HepG2 (cell line): ENCODE measurements around the gene FRMD3. TPM values are rescaled to one million over a fixed set of nuclear protein-coding genes. Genes with fewer than 3 reads are reported as not detected.

Source experiments
- AHDC1 ChIP-seq: sonication (generic); formaldehyde crosslinking; IDR thresholded peaks from 2 replicates; pipeline ENCODE4 v1.5.1; 2020; ENCODE audit warnings: mild to moderate bottlenecking, missing genetic modification reagents, borderline replicate concordance
- ARNT2 ChIP-seq: sonication (generic); formaldehyde crosslinking; IDR thresholded peaks from 2 replicates; pipeline ENCODE4 v1.8.0; 2022; ENCODE audit warnings: mild to moderate bottlenecking, low read depth, missing genetic modification reagents, moderate library complexity
- ELF1 ChIP-seq: sonication (generic); formaldehyde crosslinking; IDR thresholded peaks from 2 replicates; pipeline ENCODE4 v1.4.0; 2020; ENCODE audit warnings: missing genetic modification reagents
- GATAD2A ChIP-seq: IDR thresholded peaks from 2 replicates; pipeline ENCODE4 v1.6.1; 2016
- HHEX ChIP-seq: IDR thresholded peaks from 2 replicates; pipeline ENCODE4 v1.6.1; 2016; ENCODE audit warnings: control low read depth
- HNF4A ChIP-seq: sonication (generic); formaldehyde crosslinking; IDR thresholded peaks from 2 replicates; pipeline ENCODE4 v1.4.0; 2020; ENCODE audit warnings: missing genetic modification reagents
- NFKBIZ ChIP-seq: IDR thresholded peaks from 2 replicates; pipeline ENCODE4 v1.6.1; 2018; ENCODE audit warnings: missing genetic modification reagents, missing compliant biosample characterization
- PHF21A ChIP-seq: sonication (generic); formaldehyde crosslinking; IDR thresholded peaks from 2 replicates; pipeline ENCODE4 v1.5.0; 2020; ENCODE audit warnings: mild to moderate bottlenecking, missing genetic modification reagents
- RXRA ChIP-seq: sonication (generic); formaldehyde crosslinking; IDR thresholded peaks from 2 replicates; pipeline ENCODE4 v1.5.1; 2020; ENCODE audit warnings: missing genetic modification reagents
- SIN3A ChIP-seq: IDR thresholded peaks from 2 replicates; pipeline ENCODE4 v1.6.1; 2011; ENCODE audit warnings: low read depth, mild to moderate bottlenecking, control low read depth, low read length, borderline replicate concordance
- SOX5 ChIP-seq: IDR thresholded peaks from 2 replicates; pipeline ENCODE4 v1.6.1; 2016; ENCODE audit warnings: borderline replicate concordance
- SOX6 ChIP-seq, 2 experiments: fragments of 450-650 bp in 1 of 2; sonication (generic) in 1 of 2; formaldehyde crosslinking in 1 of 2; IDR thresholded peaks; 2 replicates each; pipeline versions ENCODE4 v1.4.0 to v1.6.1; 2017 to 2020; ENCODE audit warnings: antibody characterized with exemption in 1 of 2, mild to moderate bottlenecking in 1 of 2, missing genetic modification reagents in 1 of 2
- TARDBP ChIP-seq: sonication (generic); formaldehyde crosslinking; IDR thresholded peaks from 2 replicates; pipeline ENCODE4 v1.8.0; 2022; ENCODE audit warnings: mild to moderate bottlenecking, missing genetic modification reagents
- ZNF292 ChIP-seq: sonication (generic); formaldehyde crosslinking; IDR thresholded peaks from 2 replicates; pipeline ENCODE4 v1.8.1; 2022; ENCODE audit warnings: mild to moderate bottlenecking, low read depth, missing genetic modification reagents, borderline replicate concordance
- ZNF350 ChIP-seq: sonication (generic); formaldehyde crosslinking; IDR thresholded peaks from 2 replicates; pipeline ENCODE4 v1.4.0; 2020; ENCODE audit warnings: mild to moderate bottlenecking, low read depth, missing genetic modification reagents, borderline replicate concordance
- ZNF720 ChIP-seq: sonication (generic); formaldehyde crosslinking; IDR thresholded peaks from 2 replicates; pipeline ENCODE4 v1.4.0; 2020; ENCODE audit warnings: missing genetic modification reagents
- ZNF761 ChIP-seq: sonication (generic); formaldehyde crosslinking; conservative IDR thresholded peaks from 2 replicates; pipeline ENCODE4 v1.4.0; 2020; ENCODE audit warnings: mild to moderate bottlenecking, missing genetic modification reagents
- polyA plus RNA-seq, 8 experiments: library from polyadenylated mRNA; depleted of rRNA in 3 of 8; stranded (reverse) in 7 of 8; unstranded in 1 of 8; fragments of >200 nt; fragmentation: Illumina TruSeq in 4 of 8; extraction: Trizol in 4 of 8; gene quantifications; 2 replicates each; pipeline versions ENCODE4 v1.2.1 to v1.2.3, GENCODE V29; 2011 to 2016; ENCODE audit warnings: low read depth in 4 of 8, missing spikeins in 1 of 8, mixed read lengths in 1 of 8; ENCODE audit not compliant: insufficient read depth in 1 of 8
- total RNA-seq, 5 experiments: library from RNA; depleted of rRNA; stranded (reverse); fragments of >200 nt; fragmentation: Illumina TruSeq; extraction: Trizol; gene quantifications; 2 replicates each; pipeline ENCODE4 v1.2.3, GENCODE V29; 2016; ENCODE audit warnings: low read depth in 1 of 5
- TF ChIP-seq, protein P1 (sequence below): IDR thresholded peaks from 2 replicates; pipeline ENCODE4 v1.4.0; 2020; ENCODE audit warnings: mild to moderate bottlenecking, missing genetic modification reagents
- TF ChIP-seq, protein P2 (sequence below): fragments of 450-650 bp; IDR thresholded peaks from 2 replicates; pipeline ENCODE4 v1.6.1; 2016

FRMD3 gene
- total and polyA plus RNA-seq, 2 of the 13 experiments (the other 11 are each of a cell fraction or from before 2014, with no cell fraction given), result 3.2 to 7.7 TPM

GRCh38 chr9:83266666-83267496, 271.3 kb downstream of the FRMD3 start (continued):
- TF ChIP-seq AHDC1 (CRISPR knock-in tag) (peak; percentile 47; the same call in 1 of the 2 replicates), ZNF720 (CRISPR knock-in tag) (no peak), SOX5 (CRISPR knock-in tag) (no peak), ELF1 (CRISPR knock-in tag) (peak; percentile 43; the same call in 1 of the 2 replicates), HNF4A (CRISPR knock-in tag) (peak; percentile 20), ZNF761 (CRISPR knock-in tag) (peak; percentile 88; the same call in 1 of the 2 replicates), ZNF350 (CRISPR knock-in tag) (0 out of 2 replicates have a peak, but pooled peaks have one; percentile 49), NFKBIZ (peak; percentile 31; the same call in 1 of the 2 replicates), HHEX (peak; percentile 23; the same call in 1 of the 2 replicates), ZNF292 (CRISPR knock-in tag) (peak; percentile 88; the same call in 1 of the 2 replicates), SIN3A (no peak), PHF21A (CRISPR knock-in tag) (peak; percentile 21; the same call in 1 of the 2 replicates), ARNT2 (no peak), SOX6 (IDR thresholded peaks at IDR 0.05) (no peak), SOX6 (CRISPR knock-in tag; IDR thresholded peaks at IDR 0.05) (peak; percentile 54; the same call in 1 of the 2 replicates), RXRA (CRISPR knock-in tag) (peak; percentile 37; the same call in 1 of the 2 replicates), GATAD2A (CRISPR knock-in tag) (peak; percentile 71), TARDBP (CRISPR knock-in tag) (no peak)
- TF ChIP-seq, protein P1, sequence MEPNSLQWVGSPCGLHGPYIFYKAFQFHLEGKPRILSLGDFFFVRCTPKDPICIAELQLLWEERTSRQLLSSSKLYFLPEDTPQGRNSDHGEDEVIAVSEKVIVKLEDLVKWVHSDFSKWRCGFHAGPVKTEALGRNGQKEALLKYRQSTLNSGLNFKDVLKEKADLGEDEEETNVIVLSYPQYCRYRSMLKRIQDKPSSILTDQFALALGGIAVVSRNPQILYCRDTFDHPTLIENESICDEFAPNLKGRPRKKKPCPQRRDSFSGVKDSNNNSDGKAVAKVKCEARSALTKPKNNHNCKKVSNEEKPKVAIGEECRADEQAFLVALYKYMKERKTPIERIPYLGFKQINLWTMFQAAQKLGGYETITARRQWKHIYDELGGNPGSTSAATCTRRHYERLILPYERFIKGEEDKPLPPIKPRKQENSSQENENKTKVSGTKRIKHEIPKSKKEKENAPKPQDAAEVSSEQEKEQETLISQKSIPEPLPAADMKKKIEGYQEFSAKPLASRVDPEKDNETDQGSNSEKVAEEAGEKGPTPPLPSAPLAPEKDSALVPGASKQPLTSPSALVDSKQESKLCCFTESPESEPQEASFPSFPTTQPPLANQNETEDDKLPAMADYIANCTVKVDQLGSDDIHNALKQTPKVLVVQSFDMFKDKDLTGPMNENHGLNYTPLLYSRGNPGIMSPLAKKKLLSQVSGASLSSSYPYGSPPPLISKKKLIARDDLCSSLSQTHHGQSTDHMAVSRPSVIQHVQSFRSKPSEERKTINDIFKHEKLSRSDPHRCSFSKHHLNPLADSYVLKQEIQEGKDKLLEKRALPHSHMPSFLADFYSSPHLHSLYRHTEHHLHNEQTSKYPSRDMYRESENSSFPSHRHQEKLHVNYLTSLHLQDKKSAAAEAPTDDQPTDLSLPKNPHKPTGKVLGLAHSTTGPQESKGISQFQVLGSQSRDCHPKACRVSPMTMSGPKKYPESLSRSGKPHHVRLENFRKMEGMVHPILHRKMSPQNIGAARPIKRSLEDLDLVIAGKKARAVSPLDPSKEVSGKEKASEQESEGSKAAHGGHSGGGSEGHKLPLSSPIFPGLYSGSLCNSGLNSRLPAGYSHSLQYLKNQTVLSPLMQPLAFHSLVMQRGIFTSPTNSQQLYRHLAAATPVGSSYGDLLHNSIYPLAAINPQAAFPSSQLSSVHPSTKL (CRISPR knock-in tag), result peak; percentile 77
- TF ChIP-seq, protein P2, sequence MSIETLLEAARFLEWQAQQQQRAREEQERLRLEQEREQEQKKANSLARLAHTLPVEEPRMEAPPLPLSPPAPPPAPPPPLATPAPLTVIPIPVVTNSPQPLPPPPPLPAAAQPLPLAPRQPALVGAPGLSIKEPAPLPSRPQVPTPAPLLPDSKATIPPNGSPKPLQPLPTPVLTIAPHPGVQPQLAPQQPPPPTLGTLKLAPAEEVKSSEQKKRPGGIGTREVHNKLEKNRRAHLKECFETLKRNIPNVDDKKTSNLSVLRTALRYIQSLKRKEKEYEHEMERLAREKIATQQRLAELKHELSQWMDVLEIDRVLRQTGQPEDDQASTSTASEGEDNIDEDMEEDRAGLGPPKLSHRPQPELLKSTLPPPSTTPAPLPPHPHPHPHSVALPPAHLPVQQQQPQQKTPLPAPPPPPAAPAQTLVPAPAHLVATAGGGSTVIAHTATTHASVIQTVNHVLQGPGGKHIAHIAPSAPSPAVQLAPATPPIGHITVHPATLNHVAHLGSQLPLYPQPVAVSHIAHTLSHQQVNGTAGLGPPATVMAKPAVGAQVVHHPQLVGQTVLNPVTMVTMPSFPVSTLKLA, result no peak
